GM10248 (cell line): ENCODE results near the gene GNG7.
"Not testable (repeated sequence)": the region's sequence is repeated elsewhere in the genome, so short reads cannot be mapped to it uniquely, and the experiment has no call there.

ENCODE experiments used
- CTCF ChIA-PET: fragments of 300-600 bp; sonication (Branson Sonifier 250); formaldehyde crosslinking; extraction: SDS; loops from one replicate; lab custom pipeline; 2021; ENCODE audit warnings: antibody characterized with exemption; lab: Yijun Ruan, JAX
- POLR2A ChIA-PET: fragments of 350-650 bp; sonication (Branson Sonifier 250); formaldehyde crosslinking; extraction: SDS; loops from one replicate; lab custom pipeline; 2020; ENCODE audit warnings: antibody characterized with exemption; lab: Yijun Ruan, JAX
- DNase-seq: peaks from one replicate; pipeline ENCODE4 v3.0.0; 2012; ENCODE audit errors: extremely low spot score
- TF ChIP-seq, protein P1 (sequence below): IDR thresholded peaks from 2 replicates; pipeline ENCODE4 v1.5.1; 2012; ENCODE audit warnings: mild to moderate bottlenecking, low read depth; ENCODE audit errors: extremely low read depth, missing control alignments, control extremely low read depth

The GNG7 gene

DNA sequence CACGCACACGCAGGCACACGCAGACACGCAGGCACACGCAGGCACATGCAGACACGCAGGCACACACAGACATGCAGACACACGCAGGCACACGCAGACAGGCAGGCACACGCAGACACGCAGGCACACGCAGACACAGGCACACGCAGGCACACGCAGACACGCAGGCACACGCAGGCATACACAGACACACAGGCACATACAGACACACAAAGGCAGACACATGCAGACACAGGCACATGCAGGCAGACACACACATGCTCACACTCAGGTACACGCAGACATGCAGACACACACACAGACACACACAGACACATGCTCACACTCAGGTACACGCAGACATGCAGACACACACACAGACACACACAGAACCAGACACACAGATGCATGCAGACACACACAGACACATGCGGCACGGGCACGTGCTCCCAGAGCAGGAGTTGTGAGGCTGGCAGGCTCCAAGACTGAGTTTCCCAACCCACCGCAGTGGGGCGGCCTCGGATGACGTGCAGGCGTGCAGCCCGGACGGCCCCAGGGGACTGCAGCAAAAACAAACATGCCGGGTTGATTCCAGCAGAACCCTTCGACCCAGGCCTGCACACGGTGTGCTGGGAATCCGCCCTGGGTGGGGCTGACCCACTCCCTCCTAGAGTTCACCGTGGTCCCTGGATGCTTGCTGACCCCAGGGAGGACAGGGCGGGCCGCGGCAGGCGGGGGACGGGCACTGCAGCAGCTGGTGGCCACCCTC, 126.6 kb downstream of the GNG7 start:
- TF ChIP-seq, protein P1, sequence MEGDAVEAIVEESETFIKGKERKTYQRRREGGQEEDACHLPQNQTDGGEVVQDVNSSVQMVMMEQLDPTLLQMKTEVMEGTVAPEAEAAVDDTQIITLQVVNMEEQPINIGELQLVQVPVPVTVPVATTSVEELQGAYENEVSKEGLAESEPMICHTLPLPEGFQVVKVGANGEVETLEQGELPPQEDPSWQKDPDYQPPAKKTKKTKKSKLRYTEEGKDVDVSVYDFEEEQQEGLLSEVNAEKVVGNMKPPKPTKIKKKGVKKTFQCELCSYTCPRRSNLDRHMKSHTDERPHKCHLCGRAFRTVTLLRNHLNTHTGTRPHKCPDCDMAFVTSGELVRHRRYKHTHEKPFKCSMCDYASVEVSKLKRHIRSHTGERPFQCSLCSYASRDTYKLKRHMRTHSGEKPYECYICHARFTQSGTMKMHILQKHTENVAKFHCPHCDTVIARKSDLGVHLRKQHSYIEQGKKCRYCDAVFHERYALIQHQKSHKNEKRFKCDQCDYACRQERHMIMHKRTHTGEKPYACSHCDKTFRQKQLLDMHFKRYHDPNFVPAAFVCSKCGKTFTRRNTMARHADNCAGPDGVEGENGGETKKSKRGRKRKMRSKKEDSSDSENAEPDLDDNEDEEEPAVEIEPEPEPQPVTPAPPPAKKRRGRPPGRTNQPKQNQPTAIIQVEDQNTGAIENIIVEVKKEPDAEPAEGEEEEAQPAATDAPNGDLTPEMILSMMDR = no peak
- DNase-seq = no peak
- ChIA-PET POLR2A (no interaction called here), CTCF (interaction anchor here (1.1 kb wide), 1 partner anchor 23 kb away, joined by 4 read pairs; no protein-coding TSS in a partner anchor)

DNA sequence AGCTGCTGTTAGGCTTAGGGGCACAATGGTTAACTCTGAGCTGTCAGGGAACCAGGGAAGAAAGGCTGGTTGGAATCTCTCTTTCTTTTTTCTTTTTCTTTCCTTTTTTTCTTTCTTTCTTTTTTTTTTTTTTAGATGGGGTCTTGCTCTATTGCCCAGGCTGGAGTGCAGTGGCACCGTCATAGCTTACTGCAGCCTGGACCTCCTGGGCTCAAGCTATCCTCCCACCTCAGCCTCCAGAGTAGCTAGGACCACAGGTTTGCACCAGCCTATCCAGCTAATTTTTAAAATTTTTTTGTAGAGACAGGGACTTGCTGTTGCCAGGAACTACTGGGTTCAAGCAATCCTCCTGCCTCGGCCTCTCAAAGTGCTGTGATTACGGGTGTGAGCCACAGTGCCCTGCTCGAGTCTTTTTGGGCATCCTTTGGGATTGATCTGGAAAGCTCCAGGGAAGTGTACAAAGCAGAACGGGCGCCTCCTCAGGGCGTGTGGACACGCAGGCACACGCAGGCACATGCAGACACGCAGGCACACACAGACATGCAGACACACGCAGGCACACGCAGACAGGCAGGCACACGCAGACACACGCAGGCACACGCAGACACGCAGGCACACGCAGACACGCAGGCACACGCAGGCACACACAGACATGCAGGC, 127.4 kb downstream of the GNG7 start:
- TF ChIP-seq, protein P1 = no peak
- POLR2A ChIA-PET = no interaction called here
- CTCF ChIA-PET = interaction anchor here (0.7 to 1.1 kb wide), 2 partner anchors 22 to 36 kb away, joined by 3 to 4 read pairs; no protein-coding TSS in a partner anchor
- no peak for DNase-seq

GRCh38 chr19:2574478-2574931, 128.0 kb downstream of the GNG7 start:
- DNase-seq = no peak
- ChIA-PET CTCF (interaction anchor here (0.7 to 1.1 kb wide), 2 partner anchors 21 to 37 kb away, joined by 3 to 4 read pairs; no protein-coding TSS in a partner anchor), POLR2A (no interaction called here)
- TF ChIP-seq, protein P1 = no peak

GRCh38 chr19:2573916-2574315, 128.6 kb downstream of the GNG7 start:
- TF ChIP-seq, protein P1 = no peak
- POLR2A ChIA-PET = no interaction called here

GRCh38 chr19:2572152-2572551, 130.3 kb downstream of the GNG7 start:
- DNase-seq, POLR2A ChIA-PET, CTCF ChIA-PET: not testable (repeated sequence)

More at GRCh38 chr19:2573916-2574315, 128.6 kb downstream of the GNG7 start:
- CTCF ChIA-PET = no interaction called here
- no peak for DNase-seq

DNA sequence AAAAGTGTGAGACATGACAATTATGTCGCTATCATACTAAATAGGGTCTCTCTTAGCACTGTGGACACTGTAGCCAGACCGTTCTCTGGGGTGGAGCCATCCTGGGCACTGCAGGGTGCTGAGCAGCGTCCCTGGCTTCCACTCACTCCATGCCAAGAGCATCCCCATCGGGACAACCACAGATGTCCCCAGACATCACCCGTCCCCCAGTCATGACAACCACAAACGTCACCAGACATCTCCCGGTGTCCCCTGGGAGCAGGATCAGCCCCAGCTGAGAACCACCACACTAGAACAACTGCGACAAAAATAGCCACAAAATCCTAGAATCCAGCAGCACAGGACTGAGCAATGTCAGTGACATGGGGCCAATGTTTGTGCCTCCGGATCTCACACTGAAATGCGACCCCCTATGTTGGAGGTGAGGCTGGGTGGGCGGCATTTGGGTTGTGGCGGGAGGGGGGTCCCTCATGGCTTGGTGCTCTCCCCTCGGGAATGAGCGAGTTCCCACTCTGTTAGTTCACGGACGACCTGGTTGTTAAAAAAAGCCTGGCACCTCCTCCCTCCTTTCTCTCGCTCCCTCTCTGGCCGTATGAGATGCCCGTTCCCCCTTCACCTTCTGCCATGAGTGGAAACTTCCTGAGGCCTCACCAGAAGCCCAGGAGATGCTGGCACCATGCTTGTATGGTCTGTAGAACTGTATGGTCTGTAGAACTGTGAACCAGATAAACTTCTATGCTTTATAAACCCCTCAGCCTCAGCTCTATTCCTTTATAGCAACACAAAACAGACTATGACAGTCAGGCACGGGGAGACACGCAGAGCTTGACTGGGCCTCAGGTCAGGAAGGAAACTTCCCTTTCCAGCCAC, 132.7 kb downstream of the GNG7 start:
- TF ChIP-seq, protein P1 = no peak
- CTCF ChIA-PET = interaction anchor here (0.9 to 1.4 kb wide), 3 partner anchors 10 to 75 kb away, joined by 3 to 7 read pairs (median 3); no protein-coding TSS in a partner anchor
- DNase-seq = no peak
- POLR2A ChIA-PET = interaction anchor here (0.7 kb wide), 1 partner anchor 94 kb away, joined by 3 read pairs; the partner anchor contains the start of gene GADD45B
